ENCODE results near the gene DENND1A. TPM values are rescaled to one million over a fixed set of nuclear protein-coding genes. Genes with fewer than 3 reads are reported as not detected.

DENND1A gene
- total RNA-seq, 4 donors from 2014 or later: 37.1 to 55.3 (median 50.0) TPM

DNA sequence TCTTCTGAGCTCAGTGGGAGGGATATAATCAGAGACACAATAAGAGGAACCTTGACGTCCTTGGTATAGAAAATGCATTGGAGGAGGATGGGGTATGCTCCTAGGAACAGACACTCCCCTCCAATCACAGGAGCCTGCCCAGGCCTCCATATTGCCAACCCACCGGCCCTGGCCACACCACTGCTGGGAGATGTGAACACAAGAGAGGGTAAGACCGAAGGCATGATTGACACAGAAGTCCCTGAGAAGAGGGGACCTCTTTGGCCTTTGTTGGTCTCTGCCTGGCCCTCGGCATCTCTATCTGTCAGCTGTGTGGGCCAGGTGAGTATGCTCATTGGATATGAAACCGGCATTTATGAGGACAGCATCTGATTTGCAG, 511.9 kb downstream of the DENND1A start:
- Histone ChIP-seq H3K9me3 (no peaks in the 10 kb centered on the region), H3K27me3 (no peaks in the 10 kb centered on the region), H3K36me3 (peaks cover 0 to 32% (median 0%) of the 10 kb centered on the region in 3 donors), H3K27ac (no peak overlapping the region), H3K4me3 (no peak overlapping the region), H3K4me1 (no peaks in the 10 kb centered on the region)
- TF ChIP-seq CTCF (IDR thresholded peaks at IDR 0.05) (no peak), POLR2A (IDR thresholded peaks at IDR 0.05) (no peak)
- peak in 2 of 3 donors; percentile 20 to 24 for DNase-seq

GRCh38 chr9:123417289-123418051, 512.5 kb downstream of the DENND1A start:
- H3K9me3 ChIP-seq: no peaks in the 10 kb centered on the region
- no peaks in the 10 kb centered on the region for H3K27me3 ChIP-seq
- H3K4me3 ChIP-seq: no peak overlapping the region
- H3K36me3 ChIP-seq: peaks cover 0 to 27% (median 0%) of the 10 kb centered on the region in 3 donors
- DNase-seq: peak in 2 of 3 donors; percentile 0 to 29
- no peak overlapping the region for H3K27ac ChIP-seq
- no peaks in the 10 kb centered on the region for H3K4me1 ChIP-seq
- TF ChIP-seq POLR2A (IDR thresholded peaks at IDR 0.05) (no peak), CTCF (IDR thresholded peaks at IDR 0.05) (no peak)

- Histone ChIP-seq H3K27ac (no peak overlapping the region), H3K4me1 (no peaks in the 10 kb centered on the region), H3K9me3 (no peaks in the 10 kb centered on the region), H3K4me3 (no peak overlapping the region), H3K27me3 (no peaks in the 10 kb centered on the region), H3K36me3 (peaks cover 0 to 37% (median 0%) of the 10 kb centered on the region in 3 donors)
- TF ChIP-seq CTCF (IDR thresholded peaks at IDR 0.05): no peak
- TF ChIP-seq POLR2A (IDR thresholded peaks at IDR 0.05): no peak
- DNase-seq: peak in 1 of 3 donors; percentile 24
Observed at GRCh38 chr9:123416176-123416575, 513.8 kb downstream of the DENND1A start.

- peak in 1 of 3 donors; percentile 37 for DNase-seq
- Histone ChIP-seq H3K36me3 (peaks cover 0 to 34% (median 0%) of the 10 kb centered on the region in 3 donors), H3K27me3 (no peaks in the 10 kb centered on the region), H3K27ac (no peak overlapping the region), H3K9me3 (no peaks in the 10 kb centered on the region), H3K4me3 (no peak overlapping the region), H3K4me1 (no peaks in the 10 kb centered on the region)
- TF ChIP-seq CTCF (IDR thresholded peaks at IDR 0.05) (no peak), POLR2A (IDR thresholded peaks at IDR 0.05) (no peak)
Observed at GRCh38 chr9:123414936-123415930, 514.7 kb downstream of the DENND1A start.

- Histone ChIP-seq H3K4me1 (no peaks in the 10 kb centered on the region), H3K27me3 (no peaks in the 10 kb centered on the region), H3K4me3 (no peak overlapping the region), H3K9me3 (no peaks in the 10 kb centered on the region), H3K27ac (no peak overlapping the region), H3K36me3 (peaks cover 0 to 24% (median 0%) of the 10 kb centered on the region in 3 donors)
- no peak for TF ChIP-seq CTCF (IDR thresholded peaks at IDR 0.05)
- no peak for DNase-seq
Observed at GRCh38 chr9:123414204-123414603, 515.7 kb downstream of the DENND1A start.
